GM19467 (cell line): ENCODE measurements around the gene ZFAND3.

ENCODE experiments used
- ATAC-seq: cut with Tn5 transposase; IDR thresholded peaks from one replicate; pipeline ENCODE4 v1.9.1; 2021; ENCODE audit warnings: mild to moderate bottlenecking, moderate library complexity; ENCODE audit not compliant: unreplicated experiment

The ZFAND3 gene

GRCh38 chr6:38146021-38146733 is 326.6 kb downstream of the ZFAND3 start:
- ATAC-seq, result no peak

GRCh38 chr6:38146734-38147027 is 327.2 kb downstream of the ZFAND3 start:
- ATAC-seq, result no peak

GRCh38 chr6:38148606-38149005 is 329.1 kb downstream of the ZFAND3 start:
- no peak for ATAC-seq

GRCh38 chr6:38149531-38149930 is 330.0 kb downstream of the ZFAND3 start:
- ATAC-seq, result no peak

GRCh38 chr6:38150021-38150420 is 330.5 kb downstream of the ZFAND3 start:
- ATAC-seq, result no peak

- ATAC-seq, result no peak
These were observed 331.3 kb downstream of the ZFAND3 start for GRCh38 chr6:38150681-38151296.

- ATAC-seq, result no peak
These were observed 332.3 kb downstream of the ZFAND3 start for GRCh38 chr6:38151580-38152500.

- ATAC-seq, result no peak
These were observed 333.1 kb downstream of the ZFAND3 start for GRCh38 chr6:38152620-38153019.

GRCh38 chr6:38153076-38153797 is 333.7 kb downstream of the ZFAND3 start:
- no peak for ATAC-seq

- ATAC-seq, result no peak
These were observed 334.3 kb downstream of the ZFAND3 start for GRCh38 chr6:38153798-38154345.

GRCh38 chr6:38154731-38155130 is 335.2 kb downstream of the ZFAND3 start:
- ATAC-seq, result no peak

GRCh38 chr6:38155144-38155543 is 335.6 kb downstream of the ZFAND3 start:
- no peak for ATAC-seq

- no peak for ATAC-seq
These were observed 336.2 kb downstream of the ZFAND3 start for GRCh38 chr6:38155621-38156204.

GRCh38 chr6:38156818-38157565 is 337.5 kb downstream of the ZFAND3 start:
- ATAC-seq, result no peak

- ATAC-seq, result no peak
These were observed 338.4 kb downstream of the ZFAND3 start for GRCh38 chr6:38157905-38158304.

GRCh38 chr6:38158762-38159350 is 339.3 kb downstream of the ZFAND3 start:
- no peak for ATAC-seq

- no peak for ATAC-seq
These were observed 340.1 kb downstream of the ZFAND3 start for GRCh38 chr6:38159596-38159995.

- ATAC-seq, result no peak
These were observed 341.3 kb downstream of the ZFAND3 start for GRCh38 chr6:38160831-38161230.

GRCh38 chr6:38161331-38161730 is 341.8 kb downstream of the ZFAND3 start:
- no peak for ATAC-seq
